GM18873 (cell line): ENCODE measurements around the gene NFKB1.

Source experiments
- ATAC-seq: cut with Tn5 transposase; IDR thresholded peaks from one replicate; pipeline ENCODE4 v1.9.1; 2021; ENCODE audit warnings: mild to moderate bottlenecking, moderate library complexity, moderate number of reproducible peaks; ENCODE audit not compliant: unreplicated experiment, low FRiP score

NFKB1 gene

DNA sequence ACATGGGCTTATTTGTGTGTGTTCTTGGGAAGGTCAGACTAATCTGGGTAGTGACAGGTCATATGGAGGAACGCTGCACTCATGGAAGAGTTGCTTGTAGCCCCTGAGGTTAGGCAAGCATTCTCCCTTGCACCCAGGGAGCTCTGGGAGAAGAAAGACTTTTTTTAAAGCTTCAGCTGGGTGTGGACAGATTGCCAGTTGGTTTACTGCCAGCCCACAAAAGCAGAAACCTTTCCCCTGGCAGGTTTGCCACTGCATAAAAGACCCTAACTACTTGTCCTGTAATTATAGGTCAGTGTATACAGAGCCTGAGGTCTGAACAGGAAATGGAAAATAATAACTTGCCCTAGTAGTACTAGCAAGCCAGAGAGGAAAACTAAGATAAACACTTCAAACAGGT is 7.4 kb upstream of the NFKB1 start:
- ATAC-seq = no peak

- no peak for ATAC-seq
Observed at GRCh38 chr4:102494603-102495002, 6.6 kb upstream of the NFKB1 start.

- no peak for ATAC-seq
Observed at GRCh38 chr4:102497986-102498385, 3.2 kb upstream of the NFKB1 start.

DNA sequence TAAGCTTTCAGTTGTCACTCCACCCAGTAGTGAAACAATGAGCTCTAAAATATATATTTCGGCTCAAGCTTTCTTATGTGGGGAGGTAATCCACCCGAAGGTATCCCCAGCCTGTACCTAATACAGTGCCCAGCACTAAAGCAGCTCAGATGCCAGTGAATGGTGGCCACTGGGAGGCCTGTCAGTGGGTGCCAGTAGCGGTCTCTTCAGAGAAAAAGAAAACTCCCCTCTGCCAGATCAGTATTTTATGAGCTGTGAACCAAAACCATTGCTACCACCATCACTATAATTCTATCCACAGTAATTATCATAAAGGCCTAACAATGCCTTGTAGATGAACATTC is 835 bp upstream of the NFKB1 start:
- peak; percentile 24 for ATAC-seq

DNA sequence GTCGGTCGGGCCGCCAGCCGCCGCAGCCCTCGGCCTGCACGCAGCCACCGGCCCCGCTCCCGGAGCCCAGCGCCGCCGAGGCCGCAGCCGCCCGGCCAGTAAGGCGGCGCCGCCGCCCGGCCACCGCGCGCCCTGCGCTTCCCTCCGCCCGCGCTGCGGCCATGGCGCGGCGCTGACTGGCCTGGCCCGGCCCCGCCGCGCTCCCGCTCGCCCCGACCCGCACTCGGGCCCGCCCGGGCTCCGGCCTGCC is 213 bp downstream of the NFKB1 start:
- ATAC-seq = peak; percentile 22

DNA sequence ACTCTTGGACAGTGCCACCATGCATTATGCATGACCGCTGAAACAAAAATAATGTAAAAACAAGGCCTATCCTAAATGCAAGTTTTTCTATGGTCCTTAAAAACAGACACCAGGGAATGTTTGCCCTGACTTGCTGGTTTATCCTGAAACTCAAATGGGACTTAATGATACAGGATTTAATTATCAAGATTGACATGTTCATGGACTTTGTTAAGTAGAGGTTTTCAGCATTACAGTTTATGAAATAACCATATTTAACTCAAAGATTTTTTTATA is 1.3 kb downstream of the NFKB1 start:
- no peak for ATAC-seq

GRCh38 chr4:102503301-102503746 is 2.2 kb downstream of the NFKB1 start:
- ATAC-seq = no peak

GRCh38 chr4:102503831-102504786 is 3.0 kb downstream of the NFKB1 start:
- ATAC-seq = no peak

- ATAC-seq = no peak
Observed at GRCh38 chr4:102504941-102505340, 3.8 kb downstream of the NFKB1 start.

- ATAC-seq = no peak
Observed at GRCh38 chr4:102505708-102506107, 4.5 kb downstream of the NFKB1 start.

DNA sequence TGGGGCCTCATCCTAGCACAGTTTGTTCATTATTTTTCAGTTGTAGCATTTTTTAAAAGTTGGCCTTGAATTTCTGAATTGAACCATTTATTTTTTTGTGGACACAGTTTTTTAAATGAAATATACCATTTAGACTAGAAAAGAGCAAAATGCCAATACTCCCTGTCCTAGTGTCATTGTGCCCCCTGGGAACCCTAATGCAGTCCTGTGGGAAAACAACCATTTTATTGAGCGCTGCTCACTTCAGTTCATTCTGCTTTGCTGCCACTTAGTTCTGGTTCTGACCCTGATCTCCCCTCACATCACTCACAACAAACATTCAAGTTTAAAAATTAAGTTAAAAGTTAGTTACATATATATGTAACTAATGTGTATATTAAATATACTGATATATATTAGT is 5.4 kb downstream of the NFKB1 start:
- no peak for ATAC-seq

DNA sequence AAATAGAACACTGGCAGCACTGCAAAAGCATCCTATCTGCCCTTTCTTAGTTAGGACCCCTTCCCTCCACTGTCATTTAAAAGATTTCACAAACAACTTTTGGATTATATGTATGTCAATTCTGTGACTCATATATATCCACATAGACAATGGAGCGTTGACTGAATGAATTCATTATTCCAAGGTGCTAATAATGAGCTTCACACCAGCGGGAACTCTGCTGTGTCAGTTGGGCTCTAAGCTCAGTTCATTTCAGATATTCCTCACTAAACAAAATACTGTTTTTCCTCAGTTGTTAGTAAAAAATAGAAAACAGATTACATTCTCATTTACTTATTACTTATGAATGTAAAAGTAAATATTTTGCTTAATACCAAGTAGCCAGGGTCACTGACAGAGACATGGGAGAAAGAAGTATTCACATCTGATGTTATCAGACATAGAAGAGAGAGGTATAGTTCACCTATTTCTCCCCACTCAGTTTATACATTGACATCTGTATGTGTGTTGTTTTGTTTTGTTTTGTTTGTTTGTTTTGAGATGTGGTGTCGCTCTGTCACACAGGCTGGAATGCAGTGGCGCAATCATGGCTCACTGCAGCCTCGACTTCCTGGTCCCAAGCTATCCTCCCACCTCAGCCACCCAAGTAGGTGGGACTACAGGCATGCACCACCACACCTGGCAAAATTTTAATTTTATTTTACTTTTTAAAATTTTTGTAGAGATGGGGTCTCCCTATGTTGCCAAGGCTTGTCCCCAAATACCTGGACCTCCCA is 10.9 kb downstream of the NFKB1 start:
- ATAC-seq = no peak

- ATAC-seq = no peak
Observed at GRCh38 chr4:102514298-102514964, 13.3 kb downstream of the NFKB1 start.

DNA sequence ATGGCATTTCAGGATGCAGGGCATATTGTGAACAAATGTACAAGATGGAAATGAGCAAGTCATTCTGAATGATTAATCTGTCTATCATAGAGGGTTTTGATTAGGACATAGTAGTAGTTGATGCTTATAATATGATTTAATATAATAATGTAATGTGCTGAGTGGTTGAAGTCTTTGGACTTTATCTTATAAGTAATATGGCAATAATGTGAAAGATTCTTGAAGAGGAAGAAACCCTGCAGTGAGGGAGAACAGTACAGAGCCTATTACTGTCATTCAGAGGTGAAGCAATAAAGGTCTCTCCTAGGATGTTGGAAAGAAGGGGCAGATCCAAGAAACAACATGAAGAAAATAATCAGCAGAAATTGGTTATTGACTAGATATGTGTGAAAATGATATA is 16.6 kb downstream of the NFKB1 start:
- no peak for ATAC-seq

DNA sequence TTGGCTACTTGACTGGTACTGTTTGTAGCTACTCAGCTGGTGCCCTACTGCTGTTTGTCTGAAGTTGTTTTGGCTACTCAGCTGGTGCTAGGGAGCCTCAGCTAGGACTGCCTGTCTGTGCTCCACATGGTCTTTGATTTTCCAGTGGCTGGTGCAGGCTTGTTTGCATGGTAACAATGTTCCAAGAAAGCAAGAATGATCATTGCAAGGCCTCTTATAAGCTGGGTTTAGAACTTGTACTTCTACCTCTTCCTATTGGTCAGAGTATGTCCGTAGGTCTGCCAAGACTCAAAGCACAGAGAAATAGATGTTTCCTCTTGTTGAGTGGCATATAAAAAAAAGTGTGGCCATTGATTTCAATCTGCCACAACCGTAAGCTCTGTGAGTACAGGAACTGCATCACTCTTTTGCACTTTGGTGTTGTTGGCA is 17.6 kb downstream of the NFKB1 start:
- ATAC-seq = no peak

GRCh38 chr4:102519925-102520324 is 18.8 kb downstream of the NFKB1 start:
- no peak for ATAC-seq

DNA sequence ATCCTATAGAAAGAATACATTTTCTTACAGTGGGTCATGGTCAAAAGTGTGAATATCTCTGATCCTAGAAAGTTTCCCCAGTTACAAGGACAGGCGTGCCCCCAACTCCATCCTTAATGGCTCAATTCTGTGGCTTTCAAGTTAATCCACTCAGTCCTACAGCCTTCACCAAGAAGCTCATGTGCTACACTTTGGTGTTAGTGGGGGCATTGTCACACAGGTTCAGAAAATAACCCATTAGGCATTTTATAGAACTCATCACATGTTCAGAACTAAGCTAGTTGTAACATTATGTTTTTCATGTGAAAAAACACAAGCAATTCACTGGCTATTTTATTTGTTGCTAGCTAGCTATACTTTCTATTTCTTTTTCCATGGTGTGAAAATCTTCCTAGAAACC is 20.4 kb downstream of the NFKB1 start:
- no peak for ATAC-seq

GRCh38 chr4:102522031-102522440 is 20.9 kb downstream of the NFKB1 start:
- ATAC-seq = no peak

GRCh38 chr4:102524691-102525090 is 23.5 kb downstream of the NFKB1 start:
- ATAC-seq = no peak

- ATAC-seq = no peak
Observed at GRCh38 chr4:102525097-102525496, 23.9 kb downstream of the NFKB1 start.

- ATAC-seq = no peak
Observed at GRCh38 chr4:102525504-102525903, 24.3 kb downstream of the NFKB1 start.

DNA sequence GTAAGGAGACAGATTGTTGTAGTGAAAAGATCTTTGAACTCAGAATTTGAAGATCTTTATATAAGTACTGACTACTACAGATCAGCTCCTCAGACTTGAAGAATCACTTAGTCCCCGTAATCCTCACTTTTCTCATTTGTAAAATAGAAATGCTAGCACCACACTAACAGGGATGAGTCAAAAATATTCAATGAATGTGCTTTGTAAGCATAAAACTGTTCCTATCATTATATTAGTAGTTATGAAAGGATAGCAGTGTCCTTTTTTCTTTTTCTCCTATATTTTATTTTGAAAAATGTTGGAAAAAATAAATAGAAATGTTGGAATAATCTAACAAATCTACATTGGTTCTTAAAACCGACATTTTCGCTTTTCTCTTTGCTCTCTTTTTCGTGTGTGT is 25.4 kb downstream of the NFKB1 start:
- no peak for ATAC-seq
